T-cell (primary cell): Measurements from ENCODE around the gene DTX3L. TPM values are rescaled to one million over a fixed set of nuclear protein-coding genes. Genes with fewer than 3 reads are reported as not detected.
A peak's percentile ranks its signal among the peaks of the same experiment; 100 is the strongest.

ENCODE experiments used
- ATAC-seq, 4 experiments: fragments of 200-7000 bp in 3 of 4; fragments of 150-1000 bp in 1 of 4; cut with Tn5 transposase; replicated peaks in 1 of 4; 1 replicate in 3 of 4; 2 replicates in 1 of 4; pipeline ENCODE4 v1.10.0; 2021; ENCODE audit warnings: moderate library complexity in 3 of 4, mild to moderate bottlenecking in 2 of 4, moderate number of reproducible peaks in 1 of 4
- CTCF ChIA-PET, 2 donors: fragments of 300-600 bp; sonication (Branson Sonifier 250); formaldehyde crosslinking; loops; one replicate each; lab custom pipeline; 2022; ENCODE audit warnings: antibody characterized with exemption in 2 of 2; lab: Charles Lee
- POLR2A ChIA-PET, 2 donors: fragments of 300-600 bp; sonication (Branson Sonifier 250); formaldehyde crosslinking; loops; one replicate each; lab custom pipeline; 2022; ENCODE audit warnings: antibody characterized with exemption in 2 of 2; lab: Charles Lee
- DNase-seq, 35 experiments: peaks; one replicate each; pipeline versions ENCODE4 v3.0.0 to v3.0.0-alpha.2; 2013 to 2023
- H3K27ac ChIP-seq: one replicate; pipeline ENCODE4 v1.5.1; 2013; ENCODE audit warnings: low read length
- H3K27me3 ChIP-seq, 2 experiments: replicated peaks in 1 of 2; 1 replicate in 1 of 2; 2 replicates in 1 of 2; pipeline versions ENCODE4 v1.6.1 to v1.7.0; 2013; ENCODE audit warnings: low read length in 1 of 2, mixed read lengths in 1 of 2; ENCODE audit not compliant: control insufficient read depth in 2 of 2, insufficient read depth in 2 of 2; ENCODE audit errors: extremely low read depth in 1 of 2
- H3K36me3 ChIP-seq, 2 donors: 1 replicate in 1 of 2; 2 replicates in 1 of 2; pipeline versions ENCODE4 v1.6.1 to v1.7.0; 2013; ENCODE audit warnings: low read length in 1 of 2; ENCODE audit not compliant: control insufficient read depth in 2 of 2, insufficient read depth in 1 of 2; ENCODE audit errors: extremely low read depth in 1 of 2
- H3K4me1 ChIP-seq, 2 experiments: 1 replicate in 1 of 2; 2 replicates in 1 of 2; pipeline versions ENCODE4 v1.6.1 to v1.7.0; 2013; ENCODE audit warnings: low read length in 2 of 2, mixed read lengths in 1 of 2; ENCODE audit not compliant: insufficient read depth in 2 of 2, control insufficient read depth in 1 of 2; ENCODE audit errors: extremely low read depth in 1 of 2
- H3K4me3 ChIP-seq, 2 donors: 1 replicate in 1 of 2; 2 replicates in 1 of 2; pipeline versions ENCODE4 v1.5.1 to v1.7.0; 2013; ENCODE audit warnings: mild to moderate bottlenecking in 2 of 2, low read length in 1 of 2, moderate library complexity in 1 of 2; ENCODE audit not compliant: control insufficient read depth in 1 of 2; ENCODE audit errors: extremely low read depth in 1 of 2
- H3K9me3 ChIP-seq: 2 replicates; pipeline ENCODE4 v1.7.0; 2013
- H3K27ac Mint-ChIP-seq, 2 donors: one replicate each; pipeline ENCODE4 v1.8.0; 2020 to 2021; ENCODE audit warnings: mild to moderate bottlenecking in 2 of 2, mixed read lengths in 2 of 2
- H3K27me3 Mint-ChIP-seq, 2 donors: one replicate each; pipeline ENCODE4 v1.8.0; 2021 to 2022; ENCODE audit warnings: mixed read lengths in 2 of 2
- H3K36me3 Mint-ChIP-seq: one replicate; pipeline ENCODE4 v1.8.0; 2021; ENCODE audit warnings: mixed read lengths
- H3K4me1 Mint-ChIP-seq, 3 donors: one replicate each; pipeline ENCODE4 v1.8.0; 2020 to 2022; ENCODE audit warnings: mixed read lengths in 3 of 3, mild to moderate bottlenecking in 1 of 3
- H3K4me3 Mint-ChIP-seq, 3 donors: one replicate each; pipeline ENCODE4 v1.8.0; 2020 to 2022; ENCODE audit warnings: mild to moderate bottlenecking in 3 of 3, mixed read lengths in 3 of 3, moderate library complexity in 3 of 3
- H3K9me3 Mint-ChIP-seq, 3 donors: one replicate each; pipeline ENCODE4 v1.8.0; 2020 to 2022; ENCODE audit warnings: mixed read lengths in 3 of 3
- WGBS: methylation state at CpG from one replicate; pipeline ENCODE4 v1.1.5; 2013; ENCODE audit warnings: missing lambda C conversion rate; ENCODE audit not compliant: insufficient coverage; 5-methylcytosine and 5-hydroxymethylcytosine counted together
- total RNA-seq, 35 experiments: library from RNA in 6 of 35; stranded (reverse) in 6 of 35; fragments of 120-200 nt in 1 of 35; gene quantifications; one replicate each; pipeline versions ENCODE4 v1.2.1 to v1.2.4 and lab custom pipeline; 2013 to 2026

Gene DTX3L
- total RNA-seq (10 to 100 TPM; 35.1 to 56.2 (median 49.8) TPM), total RNA-seq (lab: John Stamatoyannopoulos, UW) (49.5 to 615 (median 137) reads per million in 29 experiments)
- total RNA-seq (2013) = 64.0 TPM

GRCh38 chr3:122564155-122564912 is at the start of gene DTX3L, which contains the start of gene PARP9:
DTX3L (plus strand) TSS chr3:122564338; CDS start chr3:122564427, 89 bp downstream.
PARP9 (minus strand) TSS chr3:122564300; CDS start chr3:122559620, 4,680 bp downstream.
- POLR2A ChIA-PET = interaction anchor here (0.6 kb wide), 3 partner anchors 59 to 700 kb away, joined by 5 to 8 read pairs (median 6); no protein-coding TSS in a partner anchor
- H3K9me3 ChIP-seq = no peaks in the 10 kb centered on the region
- H3K4me1 ChIP-seq = peaks cover 20 to 48% of the 10 kb centered on the region in 2 experiments
- Mint-ChIP-seq H3K36me3 (peaks cover 37% of the 10 kb centered on the region), H3K27me3 (no peaks in the 10 kb centered on the region), H3K27ac (peak within 1 kb of the TSS; percentile 97 to 100), H3K9me3 (no peaks in the 10 kb centered on the region), H3K4me3 (peak within 1 kb of the TSS; percentile 92 to 98 (median 95)), H3K4me1 (peaks cover 80 to 90% (median 81%) of the 10 kb centered on the region in 3 donors)
- no peaks in the 10 kb centered on the region for H3K27me3 ChIP-seq
- peak within 1 kb of the TSS; percentile 76 to 82 for H3K4me3 ChIP-seq
- CTCF ChIA-PET = interaction anchor here (0.8 to 8.0 kb wide), 6 partner anchors 12 to 1968 kb away, joined by 3 to 112 read pairs (median 4); partner anchors contain the start of genes KPNA1 (in 1 of the 2), NDUFB4 (in 1 of the 2), PARP14 (in 1 of the 2) and WDR5B (in 1 of the 2)
- under 1% methylated on average over 48 of the region's 56 CpGs for WGBS
- peak within 1 kb of the TSS; percentile 88 for H3K27ac ChIP-seq
- peak; percentile 46 to 87 (median 70) for DNase-seq
- H3K36me3 ChIP-seq = peaks cover 0 to 39% of the 10 kb centered on the region in 2 donors
- peak; percentile 88 to 93 (median 90) for ATAC-seq

- ChIA-PET POLR2A (interaction anchor here (0.6 to 1.6 kb wide), 8 partner anchors 9 to 687 kb away, joined by 3 to 11 read pairs (median 4); partner anchors contain the start of genes MIX23 (in 1 of the 2), SEC22A (in 1 of the 2) and WDR5B (in 1 of the 2)), CTCF (interaction anchor here (0.5 to 1.7 kb wide), 8 partner anchors 19 to 413 kb away, joined by 3 to 7 read pairs (median 4); partner anchors contain the start of genes DTX3L (in 1 of the 2), FAM162A (in 1 of the 2), PARP9 (in 1 of the 2) and WDR5B (in 1 of the 2))
- Mint-ChIP-seq H3K4me3 (peak overlapping the region; percentile 74 to 85 (median 84)), H3K27ac (peak overlapping the region; percentile 77 to 91), H3K27me3 (no peaks in the 10 kb centered on the region), H3K36me3 (peaks cover 15% of the 10 kb centered on the region), H3K4me1 (peaks cover 38 to 44% (median 41%) of the 10 kb centered on the region in 3 donors), H3K9me3 (peaks cover 0 to 1% (median under 1%) of the 10 kb centered on the region in 3 donors)
- no peak for DNase-seq
- no peaks in the 10 kb centered on the region for H3K9me3 ChIP-seq
- peak overlapping the region; percentile 61 to 62 for H3K4me3 ChIP-seq
- peak overlapping the region; percentile 82 for H3K27ac ChIP-seq
- H3K36me3 ChIP-seq = no peaks in the 10 kb centered on the region
- H3K4me1 ChIP-seq = peaks cover 6 to 17% of the 10 kb centered on the region in 2 experiments
- 11% methylated on average over 9 of the region's 19 CpGs for WGBS
- peak in 3 of 4 experiments; percentile 1 to 6 (median 2) for ATAC-seq
- H3K27me3 ChIP-seq = no peaks in the 10 kb centered on the region
These were observed 49.1 kb upstream of the DTX3L start for GRCh38 chr3:122515020-122515468.

- WGBS = 100% methylated on average over 3 of the region's 3 CpGs
- ChIA-PET POLR2A (interaction anchor here in 1 of 2 donors (1.0 kb wide), 1 partner anchor 17 kb away, joined by 5 read pairs; no protein-coding TSS in a partner anchor), CTCF (no interaction called here)
- Histone ChIP-seq H3K27me3 (no peaks in the 10 kb centered on the region), H3K4me3 (no peak overlapping the region), H3K36me3 (no peaks in the 10 kb centered on the region), H3K4me1 (peaks cover 6 to 17% of the 10 kb centered on the region in 2 experiments), H3K9me3 (no peaks in the 10 kb centered on the region), H3K27ac (no peak overlapping the region)
- Mint-ChIP-seq H3K4me1 (peaks cover 30 to 36% (median 34%) of the 10 kb centered on the region in 3 donors), H3K27me3 (no peaks in the 10 kb centered on the region), H3K9me3 (no peaks in the 10 kb centered on the region), H3K36me3 (peaks cover 8% of the 10 kb centered on the region), H3K27ac (no peak overlapping the region), H3K4me3 (peak overlapping the region; percentile 4 to 29 (median 9))
- ATAC-seq (no peak), DNase-seq (no peak)
These were observed 48.3 kb upstream of the DTX3L start for GRCh38 chr3:122515870-122516269.

GRCh38 chr3:122516846-122517360 is 47.2 kb upstream of the DTX3L start:
- Histone ChIP-seq H3K27ac (no peak overlapping the region), H3K27me3 (no peaks in the 10 kb centered on the region), H3K9me3 (no peaks in the 10 kb centered on the region), H3K36me3 (no peaks in the 10 kb centered on the region), H3K4me3 (no peak overlapping the region), H3K4me1 (peaks cover 6 to 17% of the 10 kb centered on the region in 2 experiments)
- 92% methylated on average over 5 of the region's 6 CpGs for WGBS
- POLR2A ChIA-PET = interaction anchor here in 1 of 2 donors (0.7 kb wide), 1 partner anchor 685 kb away, joined by 3 read pairs; the partner anchor contains the start of gene SEC22A
- DNase-seq (no peak), ATAC-seq (no peak)
- peaks cover 20 to 26% (median 24%) of the 10 kb centered on the region in 3 donors for H3K4me1 Mint-ChIP-seq
- CTCF ChIA-PET = no interaction called here
- no peaks in the 10 kb centered on the region for H3K36me3 Mint-ChIP-seq
- no peak overlapping the region for H3K27ac Mint-ChIP-seq
- no peak overlapping the region for H3K4me3 Mint-ChIP-seq
- H3K27me3 Mint-ChIP-seq = no peaks in the 10 kb centered on the region
- no peaks in the 10 kb centered on the region for H3K9me3 Mint-ChIP-seq

GRCh38 chr3:122519693-122520092 is 44.4 kb upstream of the DTX3L start:
- H3K36me3 Mint-ChIP-seq = no peaks in the 10 kb centered on the region
- Histone ChIP-seq H3K4me3 (no peak overlapping the region), H3K27ac (no peak overlapping the region), H3K4me1 (peaks cover 0 to 6% of the 10 kb centered on the region in 2 experiments), H3K9me3 (no peaks in the 10 kb centered on the region), H3K27me3 (no peaks in the 10 kb centered on the region), H3K36me3 (no peaks in the 10 kb centered on the region)
- DNase-seq (no peak), ATAC-seq (no peak)
- no peaks in the 10 kb centered on the region for H3K27me3 Mint-ChIP-seq
- peaks cover 2 to 5% (median 4%) of the 10 kb centered on the region in 3 donors for H3K4me1 Mint-ChIP-seq
- CTCF ChIA-PET = interaction anchor here in 1 of 2 donors (0.6 kb wide), 1 partner anchor 13 kb away, joined by 3 read pairs; no protein-coding TSS in a partner anchor
- POLR2A ChIA-PET = no interaction called here
- no peak overlapping the region for H3K27ac Mint-ChIP-seq
- H3K9me3 Mint-ChIP-seq = no peaks in the 10 kb centered on the region
- H3K4me3 Mint-ChIP-seq = no peak overlapping the region
